ENCODE data around the gene ZNF135. TPM values are rescaled to one million over a fixed set of nuclear protein-coding genes. Genes with fewer than 3 reads are reported as not detected.

The ZNF135 gene
- 1 to 10 TPM; 1.1 to 6.2 (median 3.4) TPM for total RNA-seq

- no peak for TF ChIP-seq CTCF (IDR thresholded peaks at IDR 0.05; ENCODE audit: low read depth)
Observed at GRCh38 chr19:58059003-58059670, at the start of gene ZNF135. Gene ZNF135, plus strand, starts transcription at chr19:58059282. Its CDS starts 721 bp downstream, at chr19:58060003.

- TF ChIP-seq CTCF (IDR thresholded peaks at IDR 0.05; ENCODE audit: low read depth), result no peak
Observed at GRCh38 chr19:58009301-58009665, 49.8 kb upstream of the ZNF135 start.

GRCh38 chr19:58009666-58010301, 49.3 kb upstream of the ZNF135 start:
- TF ChIP-seq CTCF (IDR thresholded peaks at IDR 0.05; ENCODE audit: low read depth), result no peak

GRCh38 chr19:58010507-58010906, 48.6 kb upstream of the ZNF135 start:
- no peak for TF ChIP-seq CTCF (IDR thresholded peaks at IDR 0.05; ENCODE audit: low read depth)

- TF ChIP-seq CTCF (IDR thresholded peaks at IDR 0.05; ENCODE audit: low read depth), result no peak
Observed at GRCh38 chr19:58014141-58014540, 44.9 kb upstream of the ZNF135 start.

GRCh38 chr19:58020129-58020528, 39.0 kb upstream of the ZNF135 start:
- no peak for TF ChIP-seq CTCF (IDR thresholded peaks at IDR 0.05; ENCODE audit: low read depth)

GRCh38 chr19:58021541-58022282, 37.4 kb upstream of the ZNF135 start:
- TF ChIP-seq CTCF (IDR thresholded peaks at IDR 0.05; ENCODE audit: low read depth), result no peak
